WTC11 (cell line): ENCODE measurements around the gene ZC2HC1C. TPM values are rescaled to one million over a fixed set of nuclear protein-coding genes. Genes with fewer than 3 reads are reported as not detected.

Experiments
- ATAC-seq: fragments of 200-7000 bp; cut with Tn5 transposase; 2 replicates; pipeline ENCODE4 v1.10.0; 2021; ENCODE audit warnings: mild to moderate bottlenecking, moderate library complexity
- CTCF ChIA-PET: fragments of 300-600 bp; sonication (Branson Sonifier 250); formaldehyde crosslinking; loops from one replicate; lab custom pipeline; 2021; ENCODE audit warnings: antibody characterized with exemption; lab: Charles Lee
- POLR2A ChIA-PET: fragments of 350-600 bp; sonication (Branson Sonifier 250); formaldehyde crosslinking; loops from one replicate; lab custom pipeline; 2021; ENCODE audit warnings: antibody characterized with exemption; lab: Charles Lee
- DNase-seq: peaks from one replicate; pipeline ENCODE4 v3.0.0; 2021; ENCODE audit warnings: low spot score
- H3K27ac Mint-ChIP-seq: 2 replicates; pipeline ENCODE4 v1.8.0; 2021; ENCODE audit warnings: mixed read lengths
- H3K27me3 Mint-ChIP-seq: 2 replicates; pipeline ENCODE4 v1.8.0; 2021; ENCODE audit warnings: low read depth, mild to moderate bottlenecking, moderate library complexity, mixed read lengths
- H3K36me3 Mint-ChIP-seq: 2 replicates; pipeline ENCODE4 v1.8.0; 2021; ENCODE audit warnings: mixed read lengths
- H3K4me1 Mint-ChIP-seq: 2 replicates; pipeline ENCODE4 v1.8.0; 2022; ENCODE audit warnings: mixed read lengths
- H3K4me3 Mint-ChIP-seq: 2 replicates; pipeline ENCODE4 v1.8.0; 2021; ENCODE audit warnings: mild to moderate bottlenecking, moderate library complexity, mixed read lengths
- H3K9me3 Mint-ChIP-seq: 2 replicates; pipeline ENCODE4 v1.8.0; 2021; ENCODE audit warnings: mixed read lengths
- AFF4 ChIP-seq: sonication (generic); formaldehyde crosslinking; IDR thresholded peaks from 2 replicates; pipeline ENCODE4 v1.8.1; 2023; ENCODE audit warnings: mild to moderate bottlenecking, missing genetic modification reagents, borderline replicate concordance
- ATF1 ChIP-seq: sonication (generic); formaldehyde crosslinking; IDR thresholded peaks from 2 replicates; pipeline ENCODE4 v1.8.1; 2023; ENCODE audit warnings: mild to moderate bottlenecking, moderate library complexity, missing genetic modification reagents
- CBFB ChIP-seq: sonication (generic); formaldehyde crosslinking; IDR thresholded peaks from 2 replicates; pipeline ENCODE4 v1.8.1; 2022; ENCODE audit warnings: mild to moderate bottlenecking, low read depth, missing genetic modification reagents
- CREB1 ChIP-seq: sonication (generic); formaldehyde crosslinking; IDR thresholded peaks from 2 replicates; pipeline ENCODE4 v1.8.0; 2023; ENCODE audit warnings: mild to moderate bottlenecking, missing genetic modification reagents
- CREM ChIP-seq: sonication (generic); formaldehyde crosslinking; IDR thresholded peaks from 2 replicates; pipeline ENCODE4 v1.8.1; 2022; ENCODE audit warnings: mild to moderate bottlenecking, missing genetic modification reagents, moderate library complexity
- E2F5 ChIP-seq: sonication (generic); formaldehyde crosslinking; IDR thresholded peaks from 2 replicates; pipeline ENCODE4 v1.8.1; 2022; ENCODE audit warnings: mild to moderate bottlenecking, moderate library complexity, missing genetic modification reagents
- ELF4 ChIP-seq: sonication (generic); formaldehyde crosslinking; IDR thresholded peaks from 2 replicates; pipeline ENCODE4 v1.8.1; 2022; ENCODE audit warnings: low read depth, mild to moderate bottlenecking, moderate library complexity, missing genetic modification reagents
- FOXJ3 ChIP-seq: sonication (generic); formaldehyde crosslinking; IDR thresholded peaks from 2 replicates; pipeline ENCODE4 v1.9.0; 2021; ENCODE audit warnings: missing genetic modification reagents, mild to moderate bottlenecking, borderline replicate concordance
- FOXK1 ChIP-seq: sonication (generic); formaldehyde crosslinking; IDR thresholded peaks from 2 replicates; pipeline ENCODE4 v1.8.0; 2022; ENCODE audit warnings: mild to moderate bottlenecking, moderate library complexity, missing genetic modification reagents
- FOXP1 ChIP-seq: sonication (generic); formaldehyde crosslinking; IDR thresholded peaks from 2 replicates; pipeline ENCODE4 v1.8.0; 2022; ENCODE audit warnings: missing genetic modification reagents, mild to moderate bottlenecking, moderate library complexity, borderline replicate concordance
- GRHL2 ChIP-seq: fragments of 250-450 bp; sonication (Bioruptor Pico); IDR thresholded peaks from 2 replicates; pipeline ENCODE4 v1.8.0; 2022; ENCODE audit warnings: mild to moderate bottlenecking, moderate library complexity; ENCODE audit not compliant: insufficient replicate concordance, severe bottlenecking
- JUN ChIP-seq: sonication (generic); formaldehyde crosslinking; IDR thresholded peaks from 2 replicates; pipeline ENCODE4 v1.8.0; 2023; ENCODE audit warnings: mild to moderate bottlenecking, missing genetic modification reagents
- KAT7 ChIP-seq: sonication (generic); formaldehyde crosslinking; IDR thresholded peaks from 2 replicates; pipeline ENCODE4 v1.8.1; 2023; ENCODE audit warnings: missing genetic modification reagents, mild to moderate bottlenecking, borderline replicate concordance
- MYBL2 ChIP-seq: sonication (generic); formaldehyde crosslinking; IDR thresholded peaks from 2 replicates; pipeline ENCODE4 v1.8.1; 2023; ENCODE audit warnings: mild to moderate bottlenecking, moderate library complexity, missing genetic modification reagents
- OVOL2 ChIP-seq: fragments of 250-450 bp; sonication (Bioruptor Pico); IDR thresholded peaks from 2 replicates; pipeline ENCODE4 v1.9.0; 2021; ENCODE audit warnings: mild to moderate bottlenecking, borderline replicate concordance
- RELA ChIP-seq: sonication (generic); formaldehyde crosslinking; IDR thresholded peaks from 2 replicates; pipeline ENCODE4 v1.8.1; 2022; ENCODE audit warnings: missing genetic modification reagents, mild to moderate bottlenecking, borderline replicate concordance
- SMAD3 ChIP-seq: sonication (generic); formaldehyde crosslinking; IDR thresholded peaks from 2 replicates; pipeline ENCODE4 v1.8.0; 2022; ENCODE audit warnings: missing genetic modification reagents, mild to moderate bottlenecking, borderline replicate concordance
- SMAD4 ChIP-seq: sonication (generic); formaldehyde crosslinking; IDR thresholded peaks from 2 replicates; pipeline ENCODE4 v1.8.0; 2022; ENCODE audit warnings: mild to moderate bottlenecking, missing genetic modification reagents
- SP1 ChIP-seq: sonication (generic); formaldehyde crosslinking; conservative IDR thresholded peaks from 2 replicates; pipeline ENCODE4 v1.8.1; 2022; ENCODE audit warnings: missing genetic modification reagents
- STAT6 ChIP-seq: sonication (generic); formaldehyde crosslinking; conservative IDR thresholded peaks from 2 replicates; pipeline ENCODE4 v1.8.1; 2023; ENCODE audit warnings: mild to moderate bottlenecking, low read depth, missing genetic modification reagents, moderate library complexity
- TCF7 ChIP-seq: sonication (generic); formaldehyde crosslinking; IDR thresholded peaks from 2 replicates; pipeline ENCODE4 v1.8.0; 2022; ENCODE audit warnings: mild to moderate bottlenecking, low read depth, missing genetic modification reagents, moderate library complexity
- TEAD4 ChIP-seq: sonication (generic); formaldehyde crosslinking; IDR thresholded peaks from 2 replicates; pipeline ENCODE4 v1.8.0; 2022; ENCODE audit warnings: mild to moderate bottlenecking, missing genetic modification reagents
- ZBTB21 ChIP-seq: sonication (generic); formaldehyde crosslinking; IDR thresholded peaks from 2 replicates; pipeline ENCODE4 v1.8.1; 2023; ENCODE audit warnings: mild to moderate bottlenecking, missing genetic modification reagents, borderline replicate concordance
- ZBTB43 ChIP-seq: sonication (generic); formaldehyde crosslinking; IDR thresholded peaks from 2 replicates; pipeline ENCODE4 v1.8.1; 2023; ENCODE audit warnings: mild to moderate bottlenecking, missing genetic modification reagents
- ZMAT4 ChIP-seq: fragments of 250-450 bp; sonication (Bioruptor Pico); IDR thresholded peaks from 2 replicates; pipeline ENCODE4 v1.9.0; 2021; ENCODE audit warnings: mild to moderate bottlenecking
- ZNF232 ChIP-seq: sonication (generic); formaldehyde crosslinking; IDR thresholded peaks from 2 replicates; pipeline ENCODE4 v1.8.0; 2022; ENCODE audit warnings: mild to moderate bottlenecking, missing genetic modification reagents
- ZNF263 ChIP-seq: sonication (generic); formaldehyde crosslinking; IDR thresholded peaks from 2 replicates; pipeline ENCODE4 v1.8.1; 2022; ENCODE audit warnings: low read depth, mild to moderate bottlenecking, moderate library complexity, missing genetic modification reagents
- ZNF317 ChIP-seq: sonication (generic); formaldehyde crosslinking; IDR thresholded peaks from 2 replicates; pipeline ENCODE4 v1.8.1; 2023; ENCODE audit warnings: low read depth, mild to moderate bottlenecking, moderate library complexity, missing genetic modification reagents, borderline replicate concordance
- ZNF423 ChIP-seq: fragments of 250-450 bp; sonication (Bioruptor Pico); IDR thresholded peaks from 2 replicates; pipeline ENCODE4 v2.1.2; 2022; ENCODE audit warnings: mild to moderate bottlenecking, moderate library complexity
- total RNA-seq: library from RNA; stranded (reverse); gene quantifications from 3 replicates; pipeline ENCODE4 v1.2.3, GENCODE V29; 2021

ZC2HC1C gene
- total RNA-seq, 1 experiment from 2014 or later: 1.6 TPM

GRCh38 chr14:75046899-75047298 is 22.5 kb upstream of the ZC2HC1C start:
- Mint-ChIP-seq H3K27ac (no peak overlapping the region), H3K27me3 (no peaks in the 10 kb centered on the region), H3K4me3 (no peak overlapping the region), H3K4me1 (peaks cover 8% of the 10 kb centered on the region; the same call in 1 of the 2 replicates), H3K9me3 (no peaks in the 10 kb centered on the region), H3K36me3 (peaks cover 13% of the 10 kb centered on the region)
- ChIA-PET POLR2A (no interaction called here), CTCF (interaction anchor here (1.4 kb wide), 1 partner anchor 102 kb away, joined by 5 read pairs; no protein-coding TSS in a partner anchor)
- TF ChIP-seq CBFB (CRISPR knock-in tag) (no peak), ZNF263 (CRISPR knock-in tag) (no peak), FOXJ3 (no peak), ZBTB21 (CRISPR knock-in tag) (no peak), ZNF317 (CRISPR knock-in tag) (no peak), SMAD4 (CRISPR knock-in tag) (no peak), AFF4 (no peak), OVOL2 (CRISPR knock-in tag) (no peak), SP1 (CRISPR knock-in tag) (no peak), MYBL2 (CRISPR knock-in tag) (no peak), FOXK1 (no peak), RELA (CRISPR knock-in tag) (no peak), E2F5 (CRISPR knock-in tag) (no peak), FOXP1 (CRISPR knock-in tag) (no peak), CREM (CRISPR knock-in tag) (no peak), ZNF232 (CRISPR knock-in tag) (no peak), ATF1 (CRISPR knock-in tag) (no peak), GRHL2 (CRISPR knock-in tag) (no peak), ZMAT4 (no peak)
- ATAC-seq (no peak), DNase-seq (no peak)

- Mint-ChIP-seq H3K27me3 (no peaks in the 10 kb centered on the region), H3K9me3 (no peaks in the 10 kb centered on the region), H3K36me3 (peaks cover 8% of the 10 kb centered on the region), H3K4me1 (peaks cover 8% of the 10 kb centered on the region; the same call in 1 of the 2 replicates), H3K27ac (no peak overlapping the region), H3K4me3 (no peak overlapping the region)
- ChIA-PET CTCF (interaction anchor here (1.4 kb wide), 1 partner anchor 103 kb away, joined by 5 read pairs; no protein-coding TSS in a partner anchor), POLR2A (no interaction called here)
- ATAC-seq (no peak), DNase-seq (no peak)
- no peak for TF ChIP-seq SMAD3 (CRISPR knock-in tag)
- no peak for TF ChIP-seq JUN
- TF ChIP-seq GRHL2 (CRISPR knock-in tag): no peak
- TF ChIP-seq SP1 (CRISPR knock-in tag): no peak
- no peak for TF ChIP-seq OVOL2 (CRISPR knock-in tag)
- no peak for TF ChIP-seq ZBTB43
- no peak for TF ChIP-seq ZNF423 (CRISPR knock-in tag)
- TF ChIP-seq CREB1: no peak
- no peak for TF ChIP-seq ELF4 (CRISPR knock-in tag)
- TF ChIP-seq TCF7 (CRISPR knock-in tag): no peak
- no peak for TF ChIP-seq STAT6 (CRISPR knock-in tag)
- no peak for TF ChIP-seq TEAD4
- TF ChIP-seq KAT7: no peak
These were observed 21.9 kb upstream of the ZC2HC1C start for GRCh38 chr14:75047506-75047905.
